ENCODE measurements around the gene MIA.
"Not testable (repeated sequence)": the region's sequence is repeated elsewhere in the genome, so short reads cannot be mapped to it uniquely, and the experiment has no call there.

- TF ChIP-seq CTCF (conservative IDR thresholded peaks at IDR 0.05; ENCODE audit: low read depth, low read length), result peak; percentile 72
- TF ChIP-seq EZH2 (IDR thresholded peaks at IDR 0.05; ENCODE audit: borderline replicate concordance, low read depth, low read length, poor library complexity, severe bottlenecking), result not testable (repeated sequence)
Observed at GRCh38 chr19:40819479-40820234, 44.3 kb downstream of the MIA start.
